ENCODE results near the gene BRPF1. TPM values are rescaled to one million over a fixed set of nuclear protein-coding genes. Genes with fewer than 3 reads are reported as not detected.

Gene BRPF1
- polyA plus RNA-seq, 1 donor from 2014 or later, result 14.9 TPM

- H3K9ac ChIP-seq (ENCODE audit: low read length), result peak overlapping the region; percentile 92
- TF ChIP-seq MXI1 (conservative IDR thresholded peaks at IDR 0.05; ENCODE audit: poor library complexity, severe bottlenecking), result no peak
- TF ChIP-seq POLR2AphosphoS5 (IDR thresholded peaks at IDR 0.05), result no peak
- no peak for TF ChIP-seq TAF1 (IDR thresholded peaks at IDR 0.05; ENCODE audit: low read depth)
- TF ChIP-seq SMC3 (conservative IDR thresholded peaks at IDR 0.05; ENCODE audit: poor library complexity), result no peak
- TF ChIP-seq REST (IDR thresholded peaks at IDR 0.05; ENCODE audit: borderline replicate concordance), result no peak
- no peak for TF ChIP-seq CTCF (IDR thresholded peaks at IDR 0.05; ENCODE audit: poor library complexity, severe bottlenecking)
- TF ChIP-seq EP300 (conservative IDR thresholded peaks at IDR 0.05; ENCODE audit: poor library complexity, severe bottlenecking), result no peak
- TF ChIP-seq RAD21 (conservative IDR thresholded peaks at IDR 0.05), result no peak
- no peak for TF ChIP-seq EZH2 (IDR thresholded peaks at IDR 0.05; ENCODE audit: borderline replicate concordance, insufficient read depth, low read length, poor library complexity, severe bottlenecking)
- no peaks in the 10 kb centered on the region for H4K20me1 ChIP-seq (ENCODE audit: insufficient read depth)
- H3K36me3 ChIP-seq (ENCODE audit: insufficient read depth, low read length), result peaks cover 5% of the 10 kb centered on the region
- no peaks in the 10 kb centered on the region for H3K9me2 ChIP-seq (ENCODE audit: insufficient read depth, low read length)
- H3K9me3 ChIP-seq (ENCODE audit: low read length), result no peaks in the 10 kb centered on the region
- no peaks in the 10 kb centered on the region for H3F3A ChIP-seq (ENCODE audit: insufficient read depth, low read length, poor library complexity, severe bottlenecking)
- peak overlapping the region; percentile 82 for H3K4me2 ChIP-seq (ENCODE audit: low read length)
- peaks cover 23% of the 10 kb centered on the region for H3K79me2 ChIP-seq (replicated peaks; ENCODE audit: insufficient read depth, low read length)
- H2AFZ ChIP-seq (ENCODE audit: low read depth, low read length), result no peak overlapping the region
- H3K27ac ChIP-seq (ENCODE audit: low read length), result no peak overlapping the region
- H3K27me3 ChIP-seq (ENCODE audit: insufficient read depth, low read depth, low read length), result no peaks in the 10 kb centered on the region
- H3K4me3 ChIP-seq (ENCODE audit: low read length), result peak overlapping the region; percentile 97
These were observed 1.2 kb downstream of the BRPF1 start for GRCh38 chr3:9732740-9733115.

GRCh38 chr3:9736831-9737230 lies 5.3 kb downstream of the BRPF1 start:
- TF ChIP-seq EP300 (conservative IDR thresholded peaks at IDR 0.05; ENCODE audit: poor library complexity, severe bottlenecking), result no peak
- TF ChIP-seq EZH2 (IDR thresholded peaks at IDR 0.05; ENCODE audit: borderline replicate concordance, insufficient read depth, low read length, poor library complexity, severe bottlenecking), result no peak
- no peak for TF ChIP-seq CTCF (IDR thresholded peaks at IDR 0.05; ENCODE audit: poor library complexity, severe bottlenecking)
- no peak for TF ChIP-seq POLR2AphosphoS5 (IDR thresholded peaks at IDR 0.05)
- TF ChIP-seq TAF1 (IDR thresholded peaks at IDR 0.05; ENCODE audit: low read depth), result no peak
- no peak for TF ChIP-seq RAD21 (conservative IDR thresholded peaks at IDR 0.05)
- TF ChIP-seq MXI1 (conservative IDR thresholded peaks at IDR 0.05; ENCODE audit: poor library complexity, severe bottlenecking), result no peak
- TF ChIP-seq SMC3 (conservative IDR thresholded peaks at IDR 0.05; ENCODE audit: poor library complexity), result no peak
- no peaks in the 10 kb centered on the region for H3F3A ChIP-seq (ENCODE audit: insufficient read depth, low read length, poor library complexity, severe bottlenecking)
- H3K9me2 ChIP-seq (ENCODE audit: insufficient read depth, low read length), result no peaks in the 10 kb centered on the region
- H2AFZ ChIP-seq (ENCODE audit: low read depth, low read length), result no peak overlapping the region
- H3K79me2 ChIP-seq (replicated peaks; ENCODE audit: insufficient read depth, low read length), result peaks cover 22% of the 10 kb centered on the region
- H4K20me1 ChIP-seq (ENCODE audit: insufficient read depth), result no peaks in the 10 kb centered on the region
- H3K36me3 ChIP-seq (ENCODE audit: insufficient read depth, low read length), result peaks cover 9% of the 10 kb centered on the region
- H3K27ac ChIP-seq (ENCODE audit: low read length), result no peak overlapping the region
- no peaks in the 10 kb centered on the region for H3K27me3 ChIP-seq (ENCODE audit: insufficient read depth, low read depth, low read length)
- no peak overlapping the region for H3K9ac ChIP-seq (ENCODE audit: low read length)
- no peaks in the 10 kb centered on the region for H3K9me3 ChIP-seq (ENCODE audit: low read length)
- H3K4me2 ChIP-seq (ENCODE audit: low read length), result no peak overlapping the region
- H3K4me3 ChIP-seq (ENCODE audit: low read length), result no peak overlapping the region
